ENCODE data around the gene ASCL5.

- TF ChIP-seq, protein P1, sequence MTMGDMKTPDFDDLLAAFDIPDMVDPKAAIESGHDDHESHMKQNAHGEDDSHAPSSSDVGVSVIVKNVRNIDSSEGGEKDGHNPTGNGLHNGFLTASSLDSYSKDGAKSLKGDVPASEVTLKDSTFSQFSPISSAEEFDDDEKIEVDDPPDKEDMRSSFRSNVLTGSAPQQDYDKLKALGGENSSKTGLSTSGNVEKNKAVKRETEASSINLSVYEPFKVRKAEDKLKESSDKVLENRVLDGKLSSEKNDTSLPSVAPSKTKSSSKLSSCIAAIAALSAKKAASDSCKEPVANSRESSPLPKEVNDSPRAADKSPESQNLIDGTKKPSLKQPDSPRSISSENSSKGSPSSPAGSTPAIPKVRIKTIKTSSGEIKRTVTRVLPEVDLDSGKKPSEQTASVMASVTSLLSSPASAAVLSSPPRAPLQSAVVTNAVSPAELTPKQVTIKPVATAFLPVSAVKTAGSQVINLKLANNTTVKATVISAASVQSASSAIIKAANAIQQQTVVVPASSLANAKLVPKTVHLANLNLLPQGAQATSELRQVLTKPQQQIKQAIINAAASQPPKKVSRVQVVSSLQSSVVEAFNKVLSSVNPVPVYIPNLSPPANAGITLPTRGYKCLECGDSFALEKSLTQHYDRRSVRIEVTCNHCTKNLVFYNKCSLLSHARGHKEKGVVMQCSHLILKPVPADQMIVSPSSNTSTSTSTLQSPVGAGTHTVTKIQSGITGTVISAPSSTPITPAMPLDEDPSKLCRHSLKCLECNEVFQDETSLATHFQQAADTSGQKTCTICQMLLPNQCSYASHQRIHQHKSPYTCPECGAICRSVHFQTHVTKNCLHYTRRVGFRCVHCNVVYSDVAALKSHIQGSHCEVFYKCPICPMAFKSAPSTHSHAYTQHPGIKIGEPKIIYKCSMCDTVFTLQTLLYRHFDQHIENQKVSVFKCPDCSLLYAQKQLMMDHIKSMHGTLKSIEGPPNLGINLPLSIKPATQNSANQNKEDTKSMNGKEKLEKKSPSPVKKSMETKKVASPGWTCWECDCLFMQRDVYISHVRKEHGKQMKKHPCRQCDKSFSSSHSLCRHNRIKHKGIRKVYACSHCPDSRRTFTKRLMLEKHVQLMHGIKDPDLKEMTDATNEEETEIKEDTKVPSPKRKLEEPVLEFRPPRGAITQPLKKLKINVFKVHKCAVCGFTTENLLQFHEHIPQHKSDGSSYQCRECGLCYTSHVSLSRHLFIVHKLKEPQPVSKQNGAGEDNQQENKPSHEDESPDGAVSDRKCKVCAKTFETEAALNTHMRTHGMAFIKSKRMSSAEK (CRISPR knock-in tag; IDR thresholded peaks at IDR 0.05; ENCODE audit: borderline replicate concordance): no peak
- no peak for TF ChIP-seq NFE2L1 (CRISPR knock-in tag; IDR thresholded peaks at IDR 0.05)
- TF ChIP-seq, protein P2, sequence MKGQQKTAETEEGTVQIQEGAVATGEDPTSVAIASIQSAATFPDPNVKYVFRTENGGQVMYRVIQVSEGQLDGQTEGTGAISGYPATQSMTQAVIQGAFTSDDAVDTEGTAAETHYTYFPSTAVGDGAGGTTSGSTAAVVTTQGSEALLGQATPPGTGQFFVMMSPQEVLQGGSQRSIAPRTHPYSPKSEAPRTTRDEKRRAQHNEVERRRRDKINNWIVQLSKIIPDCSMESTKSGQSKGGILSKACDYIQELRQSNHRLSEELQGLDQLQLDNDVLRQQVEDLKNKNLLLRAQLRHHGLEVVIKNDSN (CRISPR knock-in tag; IDR thresholded peaks at IDR 0.05): no peak
- no peak for TF ChIP-seq ZNF281 (CRISPR knock-in tag; IDR thresholded peaks at IDR 0.05)
- TF ChIP-seq, protein P3, sequence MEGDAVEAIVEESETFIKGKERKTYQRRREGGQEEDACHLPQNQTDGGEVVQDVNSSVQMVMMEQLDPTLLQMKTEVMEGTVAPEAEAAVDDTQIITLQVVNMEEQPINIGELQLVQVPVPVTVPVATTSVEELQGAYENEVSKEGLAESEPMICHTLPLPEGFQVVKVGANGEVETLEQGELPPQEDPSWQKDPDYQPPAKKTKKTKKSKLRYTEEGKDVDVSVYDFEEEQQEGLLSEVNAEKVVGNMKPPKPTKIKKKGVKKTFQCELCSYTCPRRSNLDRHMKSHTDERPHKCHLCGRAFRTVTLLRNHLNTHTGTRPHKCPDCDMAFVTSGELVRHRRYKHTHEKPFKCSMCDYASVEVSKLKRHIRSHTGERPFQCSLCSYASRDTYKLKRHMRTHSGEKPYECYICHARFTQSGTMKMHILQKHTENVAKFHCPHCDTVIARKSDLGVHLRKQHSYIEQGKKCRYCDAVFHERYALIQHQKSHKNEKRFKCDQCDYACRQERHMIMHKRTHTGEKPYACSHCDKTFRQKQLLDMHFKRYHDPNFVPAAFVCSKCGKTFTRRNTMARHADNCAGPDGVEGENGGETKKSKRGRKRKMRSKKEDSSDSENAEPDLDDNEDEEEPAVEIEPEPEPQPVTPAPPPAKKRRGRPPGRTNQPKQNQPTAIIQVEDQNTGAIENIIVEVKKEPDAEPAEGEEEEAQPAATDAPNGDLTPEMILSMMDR (IDR thresholded peaks at IDR 0.05): no peak
- TF ChIP-seq ESRRA (CRISPR knock-in tag; IDR thresholded peaks at IDR 0.05; ENCODE audit: borderline replicate concordance): no peak
- no peak for TF ChIP-seq GRHL2 (CRISPR knock-in tag; IDR thresholded peaks at IDR 0.05; ENCODE audit: insufficient replicate concordance, severe bottlenecking)
- TF ChIP-seq ELF4 (CRISPR knock-in tag; IDR thresholded peaks at IDR 0.05; ENCODE audit: low read depth): no peak
- no peak for TF ChIP-seq E2F5 (CRISPR knock-in tag; IDR thresholded peaks at IDR 0.05)
- no peak for TF ChIP-seq PREB (CRISPR knock-in tag; IDR thresholded peaks at IDR 0.05; ENCODE audit: borderline replicate concordance)
- TF ChIP-seq, protein P4, sequence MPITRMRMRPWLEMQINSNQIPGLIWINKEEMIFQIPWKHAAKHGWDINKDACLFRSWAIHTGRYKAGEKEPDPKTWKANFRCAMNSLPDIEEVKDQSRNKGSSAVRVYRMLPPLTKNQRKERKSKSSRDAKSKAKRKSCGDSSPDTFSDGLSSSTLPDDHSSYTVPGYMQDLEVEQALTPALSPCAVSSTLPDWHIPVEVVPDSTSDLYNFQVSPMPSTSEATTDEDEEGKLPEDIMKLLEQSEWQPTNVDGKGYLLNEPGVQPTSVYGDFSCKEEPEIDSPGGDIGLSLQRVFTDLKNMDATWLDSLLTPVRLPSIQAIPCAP (CRISPR knock-in tag; IDR thresholded peaks at IDR 0.05): no peak
- no peak for TF ChIP-seq NR2C2 (CRISPR knock-in tag; IDR thresholded peaks at IDR 0.05)
These were observed 60.0 kb downstream of the ASCL5 start for GRCh38 chr1:201066986-201067385.

Data from WTC11 (cell line).